Measurements from ENCODE around the gene APOBEC3H. TPM values are rescaled to one million over a fixed set of nuclear protein-coding genes. Genes with fewer than 3 reads are reported as not detected.

Gene APOBEC3H
- total RNA-seq, 2 donors from 2014 or later: not detected

GRCh38 chr22:39129081-39129480, 32.0 kb downstream of the APOBEC3H start:
- Histone ChIP-seq H3K4me3 (no peak overlapping the region), H3K36me3 (replicated peaks in 1 of 2; ENCODE audit: insufficient read depth in 1 of 2, low read depth in 2 of 2) (no peaks in the 10 kb centered on the region), H3K27ac (no peak overlapping the region), H3K4me1 (no peaks in the 10 kb centered on the region), H3K9me3 (no peaks in the 10 kb centered on the region), H3K27me3 (no peaks in the 10 kb centered on the region)
- intact Hi-C loops (cut with DNase I): loop anchor here (10.0 kb wide), 1 partner anchor 354 kb away; no protein-coding TSS in a partner anchor
- ATAC-seq (no peak), DNase-seq (no peak)
- no peak for TF ChIP-seq POLR2A (IDR thresholded peaks at IDR 0.05)
- TF ChIP-seq, protein P1, sequence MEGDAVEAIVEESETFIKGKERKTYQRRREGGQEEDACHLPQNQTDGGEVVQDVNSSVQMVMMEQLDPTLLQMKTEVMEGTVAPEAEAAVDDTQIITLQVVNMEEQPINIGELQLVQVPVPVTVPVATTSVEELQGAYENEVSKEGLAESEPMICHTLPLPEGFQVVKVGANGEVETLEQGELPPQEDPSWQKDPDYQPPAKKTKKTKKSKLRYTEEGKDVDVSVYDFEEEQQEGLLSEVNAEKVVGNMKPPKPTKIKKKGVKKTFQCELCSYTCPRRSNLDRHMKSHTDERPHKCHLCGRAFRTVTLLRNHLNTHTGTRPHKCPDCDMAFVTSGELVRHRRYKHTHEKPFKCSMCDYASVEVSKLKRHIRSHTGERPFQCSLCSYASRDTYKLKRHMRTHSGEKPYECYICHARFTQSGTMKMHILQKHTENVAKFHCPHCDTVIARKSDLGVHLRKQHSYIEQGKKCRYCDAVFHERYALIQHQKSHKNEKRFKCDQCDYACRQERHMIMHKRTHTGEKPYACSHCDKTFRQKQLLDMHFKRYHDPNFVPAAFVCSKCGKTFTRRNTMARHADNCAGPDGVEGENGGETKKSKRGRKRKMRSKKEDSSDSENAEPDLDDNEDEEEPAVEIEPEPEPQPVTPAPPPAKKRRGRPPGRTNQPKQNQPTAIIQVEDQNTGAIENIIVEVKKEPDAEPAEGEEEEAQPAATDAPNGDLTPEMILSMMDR (IDR thresholded peaks at IDR 0.05): no peak
- WGBS, 2 donors: 84 to 88% methylated on average over 4 of the region's 4 CpGs

GRCh38 chr22:39129746-39130145, 32.7 kb downstream of the APOBEC3H start:
- TF ChIP-seq, protein P1 (IDR thresholded peaks at IDR 0.05): no peak
- no peak for TF ChIP-seq POLR2A (IDR thresholded peaks at IDR 0.05)
- Histone ChIP-seq H3K4me1 (no peaks in the 10 kb centered on the region), H3K4me3 (no peak overlapping the region), H3K27me3 (no peaks in the 10 kb centered on the region), H3K27ac (no peak overlapping the region), H3K9me3 (no peaks in the 10 kb centered on the region), H3K36me3 (replicated peaks in 1 of 2; ENCODE audit: insufficient read depth in 1 of 2, low read depth in 2 of 2) (no peaks in the 10 kb centered on the region)
- intact Hi-C loops (cut with DNase I): loop anchor here (10.0 kb wide), 1 partner anchor 355 kb away; no protein-coding TSS in a partner anchor
- 88 to 91% methylated on average over 9 of the region's 9 CpGs for WGBS, 2 donors
- no peak for ATAC-seq
- DNase-seq: no peak

- no peak for TF ChIP-seq POLR2A (IDR thresholded peaks at IDR 0.05)
- TF ChIP-seq, protein P1 (IDR thresholded peaks at IDR 0.05): no peak
- Histone ChIP-seq H3K9me3 (no peaks in the 10 kb centered on the region), H3K27me3 (no peaks in the 10 kb centered on the region), H3K4me1 (no peaks in the 10 kb centered on the region), H3K36me3 (replicated peaks in 1 of 2; ENCODE audit: insufficient read depth in 1 of 2, low read depth in 2 of 2) (no peaks in the 10 kb centered on the region), H3K27ac (no peak overlapping the region), H3K4me3 (no peak overlapping the region)
- intact Hi-C loops (cut with DNase I): no loop called here
- ATAC-seq (no peak), DNase-seq (no peak)
- WGBS, 2 donors: 85 to 94% methylated on average over 8 of the region's 8 CpGs
These were observed 33.2 kb downstream of the APOBEC3H start for GRCh38 chr22:39130152-39130704.

DNA sequence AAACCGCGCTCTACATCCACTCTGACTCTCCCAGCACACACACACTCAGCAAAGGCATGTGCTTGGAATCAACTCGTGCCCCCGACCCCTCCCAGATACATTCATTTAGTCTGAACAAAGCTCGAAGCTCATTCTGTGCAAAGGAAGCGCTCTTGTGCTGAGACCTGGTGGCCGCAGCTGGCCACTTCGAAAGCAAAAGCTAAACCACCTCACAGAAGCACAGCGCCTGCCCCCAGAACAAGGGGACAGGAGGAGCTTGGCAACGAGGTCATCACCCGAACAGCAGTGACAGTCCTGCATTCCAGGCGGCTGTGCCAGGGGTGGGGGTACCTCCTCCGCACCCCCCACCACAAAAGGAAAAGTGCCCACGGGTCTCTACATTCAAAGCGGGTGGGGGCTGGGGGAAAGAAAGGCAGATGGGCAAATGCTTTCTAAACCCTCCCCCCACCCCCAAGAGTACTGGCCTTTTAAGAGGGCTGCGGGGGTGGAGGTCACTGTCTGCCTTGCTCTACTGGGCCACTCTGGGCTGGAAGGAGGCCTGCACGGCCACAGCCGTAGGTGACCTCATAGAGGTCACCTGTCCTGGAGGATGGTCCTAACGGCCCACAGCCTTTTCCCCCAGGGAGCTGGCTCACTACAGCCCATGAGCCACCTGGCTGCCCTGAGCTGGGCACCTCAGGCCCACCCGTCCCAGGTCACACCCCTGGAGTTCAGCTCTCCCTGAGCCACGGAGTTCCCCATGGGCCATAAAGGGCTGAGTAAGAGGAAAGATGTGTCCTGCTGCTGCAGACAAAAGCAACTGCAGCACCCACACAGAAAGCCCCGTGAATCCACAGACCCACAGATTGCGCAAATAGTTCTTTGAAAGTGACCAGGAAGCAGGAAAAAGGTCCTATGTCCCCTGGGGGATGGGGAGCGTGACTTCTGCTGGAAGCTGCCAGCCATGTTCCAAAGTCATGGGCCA, 34.1 kb downstream of the APOBEC3H start:
- ATAC-seq (no peak), DNase-seq (peak in 2 of 4 donors; percentile 10 to 22)
- H3K9me3 ChIP-seq: no peaks in the 10 kb centered on the region
- intact Hi-C loops (cut with DNase I): no loop called here
- no peak overlapping the region for H3K4me3 ChIP-seq
- no peaks in the 10 kb centered on the region for H3K36me3 ChIP-seq (replicated peaks in 1 of 2; ENCODE audit: insufficient read depth in 1 of 2, low read depth in 2 of 2)
- no peak overlapping the region for H3K27ac ChIP-seq
- H3K4me1 ChIP-seq: no peaks in the 10 kb centered on the region
- H3K27me3 ChIP-seq: no peaks in the 10 kb centered on the region
- WGBS, 2 donors: 72 to 77% methylated on average over 19 to 24 of the region's 24 CpGs
- no peak for TF ChIP-seq POLR2A (IDR thresholded peaks at IDR 0.05)
- TF ChIP-seq, protein P1 (IDR thresholded peaks at IDR 0.05): no peak
